HFFc6 (cell line): ENCODE data around the gene NUDT22. TPM values are rescaled to one million over a fixed set of nuclear protein-coding genes. Genes with fewer than 3 reads are reported as not detected.
A peak's percentile ranks its signal among the peaks of the same experiment; 100 is the strongest.

Source experiments
- DNase-seq: peaks from one replicate; pipeline ENCODE4 v3.0.0-alpha.2; 2018
- H3K27ac Mint-ChIP-seq: 2 replicates; pipeline ENCODE4 v1.8.0; 2020; ENCODE audit warnings: mild to moderate bottlenecking, mixed read lengths
- H3K27me3 Mint-ChIP-seq: 2 replicates; pipeline ENCODE4 v1.8.0; 2021; ENCODE audit warnings: mild to moderate bottlenecking, moderate library complexity, mixed read lengths; ENCODE audit not compliant: insufficient read depth
- H3K36me3 Mint-ChIP-seq: 2 replicates; pipeline ENCODE4 v1.8.0; 2021; ENCODE audit warnings: low read depth, mixed read lengths
- H3K4me1 Mint-ChIP-seq: 2 replicates; pipeline ENCODE4 v1.8.0; 2020; ENCODE audit warnings: low read depth, mixed read lengths
- H3K4me3 Mint-ChIP-seq: 2 replicates; pipeline ENCODE4 v1.8.0; 2020; ENCODE audit warnings: mild to moderate bottlenecking, moderate library complexity, mixed read lengths
- H3K9me3 Mint-ChIP-seq: 2 replicates; pipeline ENCODE4 v1.8.0; 2020; ENCODE audit warnings: mild to moderate bottlenecking, mixed read lengths
- total RNA-seq, 6 experiments: library from RNA; stranded (reverse); fragmentation: NEBNext Ultra II Directional; extraction: Animal tissue kit (Norgen Biotek cat#: 25700); gene quantifications; 2 replicates in 1 of 6; 3 replicates in 5 of 6; pipeline ENCODE4 v1.2.3, GENCODE V29; 2021
- TF ChIP-seq, protein P1 (sequence below): fragments of 200-600 bp; sonication (generic); IDR thresholded peaks from 2 replicates; pipeline ENCODE4 v1.5.0; 2021; ENCODE audit warnings: antibody characterized with exemption, mild to moderate bottlenecking

Gene NUDT22
- total RNA-seq, 6 experiments from 2014 or later = 46.6 to 57.7 (median 53.7) TPM

DNA sequence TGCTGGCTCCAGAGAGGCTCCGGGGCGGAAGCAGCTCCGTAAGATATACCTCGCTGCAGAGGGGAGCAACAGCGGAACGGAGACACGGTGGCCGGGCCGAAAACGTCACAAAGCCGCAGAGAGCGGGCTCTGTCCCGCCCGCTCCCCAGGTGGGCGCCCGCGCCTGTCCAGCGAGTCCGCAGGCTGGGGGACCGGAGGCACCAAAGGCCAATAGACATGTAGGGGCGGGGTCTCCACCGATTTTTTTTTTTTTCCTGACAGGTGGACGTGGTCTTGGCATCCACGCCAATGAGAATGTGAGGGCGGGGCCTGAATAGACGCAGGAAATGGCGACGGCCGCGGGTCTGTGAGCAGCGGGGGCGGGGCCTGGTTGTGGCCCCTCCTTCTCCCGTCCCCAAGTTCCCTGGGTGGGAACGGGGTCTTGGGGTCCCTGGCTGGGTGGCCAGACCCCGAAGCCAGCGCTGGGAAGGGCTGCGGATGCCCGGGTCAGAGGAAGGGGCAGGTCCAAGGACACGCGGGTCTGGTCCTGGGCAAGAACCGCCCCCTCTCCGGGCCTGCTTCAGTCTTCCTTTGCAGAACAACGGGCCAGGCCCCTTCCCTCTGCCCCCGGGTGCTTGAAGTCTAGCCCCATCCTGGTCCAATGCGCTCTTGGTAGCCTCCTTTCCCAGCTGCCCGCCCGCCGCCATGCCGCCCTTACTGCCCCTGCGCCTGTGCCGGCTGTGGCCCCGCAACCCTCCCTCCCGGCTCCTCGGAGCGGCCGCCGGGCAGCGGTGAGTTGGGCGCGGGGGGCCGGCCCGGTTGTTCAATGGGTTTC lies 4.3 kb downstream of the NUDT22 start, which contains the start of gene DNAJC4:
DNAJC4 (plus strand) TSS at position 378 of the 814 bp plus-strand sequence; CDS start at position 685, 307 bp downstream.
- peak within 1 kb of the TSS; percentile 86 for H3K4me3 Mint-ChIP-seq
- peak; percentile 67 for DNase-seq
- TF ChIP-seq, protein P1, sequence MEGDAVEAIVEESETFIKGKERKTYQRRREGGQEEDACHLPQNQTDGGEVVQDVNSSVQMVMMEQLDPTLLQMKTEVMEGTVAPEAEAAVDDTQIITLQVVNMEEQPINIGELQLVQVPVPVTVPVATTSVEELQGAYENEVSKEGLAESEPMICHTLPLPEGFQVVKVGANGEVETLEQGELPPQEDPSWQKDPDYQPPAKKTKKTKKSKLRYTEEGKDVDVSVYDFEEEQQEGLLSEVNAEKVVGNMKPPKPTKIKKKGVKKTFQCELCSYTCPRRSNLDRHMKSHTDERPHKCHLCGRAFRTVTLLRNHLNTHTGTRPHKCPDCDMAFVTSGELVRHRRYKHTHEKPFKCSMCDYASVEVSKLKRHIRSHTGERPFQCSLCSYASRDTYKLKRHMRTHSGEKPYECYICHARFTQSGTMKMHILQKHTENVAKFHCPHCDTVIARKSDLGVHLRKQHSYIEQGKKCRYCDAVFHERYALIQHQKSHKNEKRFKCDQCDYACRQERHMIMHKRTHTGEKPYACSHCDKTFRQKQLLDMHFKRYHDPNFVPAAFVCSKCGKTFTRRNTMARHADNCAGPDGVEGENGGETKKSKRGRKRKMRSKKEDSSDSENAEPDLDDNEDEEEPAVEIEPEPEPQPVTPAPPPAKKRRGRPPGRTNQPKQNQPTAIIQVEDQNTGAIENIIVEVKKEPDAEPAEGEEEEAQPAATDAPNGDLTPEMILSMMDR = no peak
- no peaks in the 10 kb centered on the region for H3K9me3 Mint-ChIP-seq
- H3K27me3 Mint-ChIP-seq = no peaks in the 10 kb centered on the region; the same call in 1 of the 2 replicates
- H3K36me3 Mint-ChIP-seq = no peaks in the 10 kb centered on the region
- H3K4me1 Mint-ChIP-seq = peaks cover 31% of the 10 kb centered on the region
- H3K27ac Mint-ChIP-seq = peak within 1 kb of the TSS; percentile 69

- no peaks in the 10 kb centered on the region for H3K9me3 Mint-ChIP-seq
- no peak for DNase-seq
- H3K27ac Mint-ChIP-seq = peak overlapping the region; percentile 69
- TF ChIP-seq, protein P1 = no peak
- H3K36me3 Mint-ChIP-seq = no peaks in the 10 kb centered on the region
- no peaks in the 10 kb centered on the region; the same call in 1 of the 2 replicates for H3K27me3 Mint-ChIP-seq
- peak overlapping the region; percentile 86 for H3K4me3 Mint-ChIP-seq
- H3K4me1 Mint-ChIP-seq = peaks cover 33% of the 10 kb centered on the region
Observed at GRCh38 chr11:64230985-64231365, 4.9 kb downstream of the NUDT22 start.

DNA sequence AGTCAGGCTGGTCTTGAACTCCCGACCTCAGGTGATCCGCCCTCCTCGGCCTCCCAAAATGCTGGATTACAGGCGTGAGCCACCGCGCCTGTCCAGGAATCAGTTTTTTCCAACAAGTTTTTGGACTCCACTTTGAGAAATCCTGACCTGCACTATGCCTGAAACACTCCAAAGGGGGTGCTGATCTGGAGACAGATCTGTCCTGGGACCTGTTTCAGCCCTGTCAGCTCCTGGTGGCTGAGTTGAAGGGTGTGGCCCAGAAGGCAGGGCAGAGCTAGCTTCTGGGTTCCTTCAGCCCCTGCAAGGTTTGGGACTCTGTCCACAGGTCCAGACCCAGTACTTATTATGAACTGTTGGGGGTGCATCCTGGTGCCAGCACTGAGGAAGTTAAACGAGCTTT lies 5.5 kb downstream of the NUDT22 start:
- H3K27ac Mint-ChIP-seq = no peak overlapping the region
- no peaks in the 10 kb centered on the region for H3K9me3 Mint-ChIP-seq
- TF ChIP-seq, protein P1 = no peak
- no peaks in the 10 kb centered on the region for H3K36me3 Mint-ChIP-seq
- H3K27me3 Mint-ChIP-seq = no peaks in the 10 kb centered on the region; the same call in 1 of the 2 replicates
- DNase-seq = no peak
- H3K4me3 Mint-ChIP-seq = peak overlapping the region; percentile 86
- peaks cover 33% of the 10 kb centered on the region for H3K4me1 Mint-ChIP-seq

DNA sequence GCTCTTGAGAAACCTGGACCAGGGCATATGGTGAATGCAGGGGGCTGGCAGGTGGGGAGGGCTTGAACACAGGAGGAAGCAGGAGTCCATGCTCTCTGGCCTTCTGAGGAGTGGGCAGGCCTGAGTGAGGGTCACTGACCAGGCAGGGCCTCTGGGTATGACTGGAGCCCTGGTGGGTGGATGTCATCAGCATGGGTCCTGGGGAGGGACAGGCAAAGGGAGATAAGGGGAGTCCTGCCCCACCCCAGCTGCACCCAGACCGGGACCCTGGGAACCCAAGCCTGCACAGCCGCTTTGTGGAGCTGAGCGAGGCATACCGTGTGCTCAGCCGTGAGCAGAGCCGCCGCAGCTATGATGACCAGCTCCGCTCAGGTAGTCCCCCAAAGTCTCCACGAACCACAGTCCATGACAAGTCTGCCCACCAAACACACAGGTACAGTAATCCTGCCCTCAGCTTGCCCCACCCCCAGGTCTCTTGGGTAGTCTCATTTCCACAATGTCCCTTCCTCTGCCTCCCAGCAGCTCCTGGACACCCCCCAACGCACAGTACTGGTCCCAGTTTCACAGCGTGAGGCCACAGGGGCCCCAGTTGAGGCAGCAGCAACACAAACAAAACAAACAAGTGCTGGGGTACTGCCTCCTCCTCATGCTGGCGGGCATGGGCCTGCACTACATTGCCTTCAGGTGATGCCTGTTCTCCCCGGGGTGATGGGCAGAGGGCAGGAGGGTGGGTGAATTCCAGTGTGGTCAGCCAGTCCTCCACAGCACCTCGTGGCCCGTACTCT lies 6.3 kb downstream of the NUDT22 start:
- Mint-ChIP-seq H3K27me3 (no peaks in the 10 kb centered on the region; the same call in 1 of the 2 replicates), H3K4me3 (no peak overlapping the region; the same call in 1 of the 2 replicates), H3K4me1 (peaks cover 26% of the 10 kb centered on the region), H3K36me3 (no peaks in the 10 kb centered on the region), H3K27ac (no peak overlapping the region), H3K9me3 (no peaks in the 10 kb centered on the region)
- no peak for DNase-seq
- TF ChIP-seq, protein P1 = no peak

DNA sequence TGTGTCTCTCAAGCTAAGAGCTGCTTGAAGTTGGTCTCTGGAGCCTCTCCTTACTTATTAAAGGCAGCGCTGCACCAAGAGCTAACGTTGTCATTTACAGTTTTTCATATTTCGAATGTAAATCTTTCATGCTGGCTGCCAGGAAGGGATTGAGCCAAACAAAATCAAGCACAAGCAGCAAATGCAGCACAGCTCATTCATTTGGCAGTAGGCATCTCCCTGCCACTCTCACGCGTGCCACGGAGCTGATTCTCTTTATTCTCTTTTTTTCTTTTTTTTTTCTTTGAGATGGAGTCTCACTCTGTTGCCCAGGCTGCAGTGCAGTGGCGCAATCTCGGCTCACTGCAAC lies 6.9 kb downstream of the NUDT22 start:
- no peaks in the 10 kb centered on the region for H3K27me3 Mint-ChIP-seq
- TF ChIP-seq, protein P1 = no peak
- no peaks in the 10 kb centered on the region for H3K36me3 Mint-ChIP-seq
- DNase-seq = no peak
- no peak overlapping the region for H3K27ac Mint-ChIP-seq
- no peak overlapping the region for H3K4me3 Mint-ChIP-seq
- H3K9me3 Mint-ChIP-seq = no peaks in the 10 kb centered on the region
- H3K4me1 Mint-ChIP-seq = peaks cover 22% of the 10 kb centered on the region
